ENCODE measurements around the gene COX19. TPM values are rescaled to one million over a fixed set of nuclear protein-coding genes. Genes with fewer than 3 reads are reported as not detected.

The COX19 gene
- total and polyA plus RNA-seq, 2 of the 13 experiments (the other 11 are each of a cell fraction or from before 2014, with no cell fraction given) = 11.5 to 21.7 TPM

DNA sequence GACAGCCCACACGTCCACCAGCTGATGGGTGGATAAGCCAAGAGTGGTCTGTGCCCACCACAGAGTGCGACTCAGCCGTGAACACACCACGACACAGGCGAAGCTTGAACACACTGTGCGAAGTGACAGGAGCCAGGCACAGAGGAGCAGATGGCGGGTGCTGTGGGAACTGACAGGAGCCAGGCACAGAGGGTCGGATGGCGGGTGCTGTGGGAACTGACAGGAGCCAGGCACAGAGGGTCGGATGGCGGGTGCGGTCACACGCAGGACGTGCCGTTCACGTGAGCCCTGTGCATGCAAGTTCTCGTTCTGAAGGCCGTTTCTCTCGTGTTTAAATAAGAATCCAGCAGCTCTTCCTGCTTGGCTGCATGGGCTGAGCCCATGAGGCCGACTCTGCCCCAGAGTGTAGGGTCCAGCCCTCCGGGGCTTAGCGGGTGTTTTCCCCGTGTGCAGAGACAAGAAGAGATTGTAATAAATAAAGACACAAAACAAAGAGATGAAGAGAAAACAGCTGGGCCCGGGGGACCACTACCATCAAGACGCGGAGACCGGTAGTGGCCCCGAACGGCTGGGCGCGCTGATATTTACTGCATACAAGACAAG, 15.0 kb downstream of the COX19 start (continued):
- no peak for TF ChIP-seq NKX3-1 (CRISPR knock-in tag; IDR thresholded peaks at IDR 0.05)
- TF ChIP-seq KAT7 (CRISPR knock-in tag; IDR thresholded peaks at IDR 0.05; ENCODE audit: borderline replicate concordance) = no peak
- no peak for TF ChIP-seq ZBTB21 (CRISPR knock-in tag; IDR thresholded peaks at IDR 0.05)
- peak; percentile 87 for TF ChIP-seq MAX (IDR thresholded peaks at IDR 0.05)
- TF ChIP-seq GLI4 (CRISPR knock-in tag; IDR thresholded peaks at IDR 0.05; ENCODE audit: borderline replicate concordance) = no peak
- no peak for TF ChIP-seq GTF2F1 (IDR thresholded peaks at IDR 0.05; ENCODE audit: low read length)
- TF ChIP-seq ZNF777 (CRISPR knock-in tag; IDR thresholded peaks at IDR 0.05) = no peak
- TF ChIP-seq ZSCAN30 (CRISPR knock-in tag; IDR thresholded peaks at IDR 0.05) = no peak
- TF ChIP-seq TCF7 (IDR thresholded peaks at IDR 0.05; ENCODE audit: low read depth) = no peak
- 0 out of 2 replicates have a peak, but pooled peaks have one; percentile 48 for TF ChIP-seq ZNF589 (CRISPR knock-in tag; conservative IDR thresholded peaks at IDR 0.05)
- no peak for TF ChIP-seq GATA4 (IDR thresholded peaks at IDR 0.05; ENCODE audit: borderline replicate concordance, low read depth)
- TF ChIP-seq RFX3 (CRISPR knock-in tag; IDR thresholded peaks at IDR 0.05) = no peak
- TF ChIP-seq, protein P1, sequence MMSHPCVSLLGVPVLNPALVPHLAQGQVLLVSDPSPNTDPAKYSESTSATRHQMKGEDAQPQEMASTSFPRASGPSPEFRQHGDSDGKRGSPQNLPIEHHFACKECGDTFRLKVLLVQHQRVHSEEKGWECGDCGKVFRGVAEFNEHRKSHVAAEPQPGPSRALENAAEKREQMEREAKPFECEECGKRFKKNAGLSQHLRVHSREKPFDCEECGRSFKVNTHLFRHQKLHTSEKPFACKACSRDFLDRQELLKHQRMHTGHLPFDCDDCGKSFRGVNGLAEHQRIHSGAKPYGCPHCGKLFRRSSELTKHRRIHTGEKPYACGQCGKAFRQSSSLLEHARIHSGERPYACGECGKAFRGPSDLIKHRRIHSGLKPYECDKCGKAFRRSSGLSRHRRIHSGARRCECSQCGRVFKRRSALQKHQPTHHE (CRISPR knock-in tag; IDR thresholded peaks at IDR 0.05; ENCODE audit: borderline replicate concordance) = no peak
- no peak for TF ChIP-seq ZNF670 (CRISPR knock-in tag; IDR thresholded peaks at IDR 0.05; ENCODE audit: borderline replicate concordance)
- no peak for TF ChIP-seq ZNF230 (CRISPR knock-in tag; IDR thresholded peaks at IDR 0.05)
- TF ChIP-seq ZSCAN22 (CRISPR knock-in tag; IDR thresholded peaks at IDR 0.05) = no peak
- no peak for TF ChIP-seq ARID3A (IDR thresholded peaks at IDR 0.05; ENCODE audit: low read depth, low read length)
- no peak for TF ChIP-seq ZNF232 (CRISPR knock-in tag; IDR thresholded peaks at IDR 0.05; ENCODE audit: borderline replicate concordance)
- TF ChIP-seq ZNF556 (CRISPR knock-in tag; IDR thresholded peaks at IDR 0.05; ENCODE audit: borderline replicate concordance) = no peak; the same call in 1 of the 2 replicates
- no peak for TF ChIP-seq SIX1 (CRISPR knock-in tag; IDR thresholded peaks at IDR 0.05; ENCODE audit: borderline replicate concordance)
- TF ChIP-seq ZNF350 (CRISPR knock-in tag; IDR thresholded peaks at IDR 0.05; ENCODE audit: borderline replicate concordance, low read depth) = 0 out of 2 replicates have a peak, but pooled peaks have one; percentile 47
- no peak for TF ChIP-seq CENPT (CRISPR knock-in tag; IDR thresholded peaks at IDR 0.05; ENCODE audit: low read depth)
- TF ChIP-seq ZNF30 (CRISPR knock-in tag; IDR thresholded peaks at IDR 0.05) = no peak
- TF ChIP-seq ZFP36L1 (CRISPR knock-in tag; IDR thresholded peaks at IDR 0.05) = no peak
- no peak for TF ChIP-seq NFYB (CRISPR knock-in tag; IDR thresholded peaks at IDR 0.05)
- no peak for TF ChIP-seq JUND (CRISPR knock-in tag; IDR thresholded peaks at IDR 0.05)
- TF ChIP-seq MAZ (IDR thresholded peaks at IDR 0.05; ENCODE audit: borderline replicate concordance, low read depth, low read length) = no peak
- 0 out of 2 replicates have a peak, but pooled peaks have one; percentile 41 for TF ChIP-seq MAZ (CRISPR knock-in tag; IDR thresholded peaks at IDR 0.05; ENCODE audit: low read depth)
- no peak for TF ChIP-seq SMAD9 (CRISPR knock-in tag; IDR thresholded peaks at IDR 0.05)
- TF ChIP-seq ZNF776 (CRISPR knock-in tag; IDR thresholded peaks at IDR 0.05) = no peak
- TF ChIP-seq, protein P2, sequence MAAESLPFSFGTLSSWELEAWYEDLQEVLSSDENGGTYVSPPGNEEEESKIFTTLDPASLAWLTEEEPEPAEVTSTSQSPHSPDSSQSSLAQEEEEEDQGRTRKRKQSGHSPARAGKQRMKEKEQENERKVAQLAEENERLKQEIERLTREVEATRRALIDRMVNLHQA (CRISPR knock-in tag; IDR thresholded peaks at IDR 0.05) = no peak
